DOHH2 (cell line): ENCODE measurements around the gene RBPMS2.
A peak's percentile ranks its signal among the peaks of the same experiment; 100 is the strongest.

Source experiments
- EZH2phosphoT487 ChIP-seq: fragments of 200-600 bp; sonication (generic); IDR thresholded peaks from 2 replicates; pipeline ENCODE4 v1.6.1; 2017; ENCODE audit warnings: borderline replicate concordance, mild to moderate bottlenecking, antibody characterized with exemption, low read length, moderate library complexity, mixed read lengths
- TF ChIP-seq, protein P1 (sequence below): fragments of 200-600 bp; sonication (generic); IDR thresholded peaks from one replicate; pipeline ENCODE4 v1.5.1; 2014; ENCODE audit warnings: antibody characterized with exemption, mild to moderate bottlenecking, low read depth, low read length; ENCODE audit not compliant: poor library complexity, severe bottlenecking

DNA sequence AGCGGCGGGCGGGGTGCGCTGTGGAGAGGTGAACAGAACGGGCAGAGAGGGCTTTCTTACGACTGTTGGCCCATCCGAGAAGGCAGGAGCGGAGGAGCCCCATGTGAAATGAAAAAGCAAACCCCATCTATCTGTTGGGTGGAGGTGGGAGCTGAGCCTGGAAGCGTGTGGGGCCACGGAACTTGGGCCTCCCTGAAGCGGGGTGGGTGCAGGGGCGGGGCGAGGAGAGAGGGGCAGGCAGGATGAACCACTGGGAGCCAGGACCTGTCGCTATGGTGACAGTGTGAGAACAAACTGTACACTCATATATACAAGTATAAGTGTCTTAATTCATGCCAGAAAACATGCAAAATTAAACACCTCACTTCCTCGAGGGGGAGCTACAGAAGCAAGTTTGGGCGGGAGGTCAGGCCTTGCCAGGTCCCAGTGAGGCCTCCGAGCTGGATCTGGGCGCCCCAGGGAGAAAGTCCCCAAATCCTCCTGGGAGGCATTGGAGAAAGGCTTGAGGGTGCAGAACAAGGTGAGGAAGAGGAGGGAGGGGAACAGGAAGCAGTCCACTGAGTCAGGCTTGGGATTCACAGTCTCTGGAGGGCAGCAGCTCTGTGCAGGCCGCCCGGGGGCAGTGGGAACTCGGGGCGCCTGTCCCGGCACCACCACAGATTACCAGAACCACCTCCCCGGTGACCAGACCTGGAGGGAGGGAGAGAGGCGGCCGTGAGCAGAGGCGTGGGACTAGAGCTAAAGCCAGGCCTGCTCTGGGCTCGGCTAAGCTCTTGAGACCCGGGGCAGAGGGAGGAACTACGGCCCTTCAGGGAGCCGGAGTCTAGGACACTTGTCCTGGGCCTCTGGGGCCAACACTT, 34.8 kb downstream of the RBPMS2 start:
- TF ChIP-seq, protein P1, sequence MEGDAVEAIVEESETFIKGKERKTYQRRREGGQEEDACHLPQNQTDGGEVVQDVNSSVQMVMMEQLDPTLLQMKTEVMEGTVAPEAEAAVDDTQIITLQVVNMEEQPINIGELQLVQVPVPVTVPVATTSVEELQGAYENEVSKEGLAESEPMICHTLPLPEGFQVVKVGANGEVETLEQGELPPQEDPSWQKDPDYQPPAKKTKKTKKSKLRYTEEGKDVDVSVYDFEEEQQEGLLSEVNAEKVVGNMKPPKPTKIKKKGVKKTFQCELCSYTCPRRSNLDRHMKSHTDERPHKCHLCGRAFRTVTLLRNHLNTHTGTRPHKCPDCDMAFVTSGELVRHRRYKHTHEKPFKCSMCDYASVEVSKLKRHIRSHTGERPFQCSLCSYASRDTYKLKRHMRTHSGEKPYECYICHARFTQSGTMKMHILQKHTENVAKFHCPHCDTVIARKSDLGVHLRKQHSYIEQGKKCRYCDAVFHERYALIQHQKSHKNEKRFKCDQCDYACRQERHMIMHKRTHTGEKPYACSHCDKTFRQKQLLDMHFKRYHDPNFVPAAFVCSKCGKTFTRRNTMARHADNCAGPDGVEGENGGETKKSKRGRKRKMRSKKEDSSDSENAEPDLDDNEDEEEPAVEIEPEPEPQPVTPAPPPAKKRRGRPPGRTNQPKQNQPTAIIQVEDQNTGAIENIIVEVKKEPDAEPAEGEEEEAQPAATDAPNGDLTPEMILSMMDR = peak; percentile 50
- no peak for TF ChIP-seq EZH2phosphoT487
